ENCODE data around the gene RRP9.

RRP9 gene

GRCh38 chr3:51971350-51971749 lies 29.6 kb upstream of the RRP9 start:
- DNase-seq (ENCODE audit: low spot score), result no peak

GRCh38 chr3:51970606-51971300 lies 29.0 kb upstream of the RRP9 start:
- no peak for DNase-seq (ENCODE audit: low spot score)

GRCh38 chr3:51969841-51970240 lies 28.1 kb upstream of the RRP9 start:
- DNase-seq (ENCODE audit: low spot score), result no peak

GRCh38 chr3:51968883-51969678 lies 27.4 kb upstream of the RRP9 start:
- DNase-seq (ENCODE audit: low spot score), result no peak

GRCh38 chr3:51968170-51968775 lies 26.6 kb upstream of the RRP9 start:
- peak; percentile 25 for DNase-seq (ENCODE audit: low spot score)

- DNase-seq (ENCODE audit: low spot score), result peak; percentile 26
Measured at GRCh38 chr3:51967384-51968169, 25.9 kb upstream of the RRP9 start, which contains the start of gene PCBP4. PCBP4 (minus strand) TSS chr3:51967454; CDS start chr3:51961240, 6,214 bp downstream.

- DNase-seq (ENCODE audit: low spot score), result no peak
Measured at GRCh38 chr3:51966922-51967383, 25.2 kb upstream of the RRP9 start.

GRCh38 chr3:51966486-51966885 lies 24.8 kb upstream of the RRP9 start:
- no peak for DNase-seq (ENCODE audit: low spot score)

- DNase-seq (ENCODE audit: low spot score), result no peak
Measured at GRCh38 chr3:51966016-51966415, 24.3 kb upstream of the RRP9 start.

GRCh38 chr3:51964521-51964920 lies 22.8 kb upstream of the RRP9 start:
- DNase-seq (ENCODE audit: low spot score), result no peak

- DNase-seq (ENCODE audit: low spot score), result no peak
Measured at GRCh38 chr3:51963951-51964451, 22.3 kb upstream of the RRP9 start.

- DNase-seq (ENCODE audit: low spot score), result no peak
Measured at GRCh38 chr3:51962854-51963530, 21.3 kb upstream of the RRP9 start.

- DNase-seq (ENCODE audit: low spot score), result no peak
Measured at GRCh38 chr3:51961602-51962569, 20.2 kb upstream of the RRP9 start.

GRCh38 chr3:51961011-51961410 lies 19.3 kb upstream of the RRP9 start:
- no peak for DNase-seq (ENCODE audit: low spot score)

GRCh38 chr3:51960386-51960785 lies 18.7 kb upstream of the RRP9 start:
- no peak for DNase-seq (ENCODE audit: low spot score)

- no peak for DNase-seq (ENCODE audit: low spot score)
Measured at GRCh38 chr3:51959651-51960050, 17.9 kb upstream of the RRP9 start.

GRCh38 chr3:51958603-51959521 lies 17.2 kb upstream of the RRP9 start:
- DNase-seq (ENCODE audit: low spot score), result no peak

GRCh38 chr3:51957520-51958205 lies 16.0 kb upstream of the RRP9 start:
- DNase-seq (ENCODE audit: low spot score), result no peak

All from kidney capillary endothelial cell (primary cell).